ENCODE data around the gene PSKH1. TPM values are rescaled to one million over a fixed set of nuclear protein-coding genes. Genes with fewer than 3 reads are reported as not detected.

Gene PSKH1
- polyA plus RNA-seq, 1 donor (not counting 4 experiments of a cell fraction or from before 2014, with no cell fraction given): 10.7 TPM

- no peaks in the 10 kb centered on the region for H3K27me3 ChIP-seq (ENCODE audit: control insufficient read depth, extremely low read depth, insufficient read depth, low read length)
- no peak overlapping the region for H2AFZ ChIP-seq (ENCODE audit: control insufficient read depth, low read length)
- no peak overlapping the region for H3K9ac ChIP-seq (ENCODE audit: control insufficient read depth, extremely low read depth, insufficient read depth, low read length)
- FAIRE-seq (peak; percentile 78), DNase-seq (ENCODE audit: low read depth, low spot score) (no peak)
- H4K20me1 ChIP-seq (ENCODE audit: control insufficient read depth, extremely low read depth, insufficient read depth, low read length): peaks cover 2% of the 10 kb centered on the region
- H3K36me3 ChIP-seq (ENCODE audit: control insufficient read depth in 2 of 2, extremely low read depth in 1 of 2, insufficient read depth in 2 of 2, low read length in 2 of 2): peaks cover 6 to 8% of the 10 kb centered on the region in 2 experiments
- peaks cover 53% of the 10 kb centered on the region for H3K4me1 ChIP-seq (ENCODE audit: control insufficient read depth, extremely low read depth, insufficient read depth, low read length)
- dilution Hi-C loops (cut with MboI; ENCODE audit: extremely low pct_ligation_motif_present, low sequenced_read_pairs): no loop called here
- H3K4me3 ChIP-seq (ENCODE audit: control insufficient read depth in 2 of 3, extremely low read depth in 1 of 3, insufficient read depth in 2 of 3, low read depth in 1 of 3, low read length in 3 of 3): peak overlapping the region in 1 of 3 experiments; percentile 15
- peak overlapping the region; percentile 48 for H3K27ac ChIP-seq (ENCODE audit: control insufficient read depth, insufficient read depth, low read length)
- TF ChIP-seq CTCF (optimal IDR thresholded peaks at IDR 0.05 in 1 of 3, IDR thresholded peaks at IDR 0.05 in 1 of 3, conservative IDR thresholded peaks at IDR 0.05 in 1 of 3; ENCODE audit: extremely low read depth in 1 of 3, insufficient read depth in 2 of 3, low read length in 3 of 3) (peak; percentile 55 to 66 (median 63)), EZH2 (IDR thresholded peaks at IDR 0.05; ENCODE audit: low read length) (no peak)
- peaks cover 50% of the 10 kb centered on the region for H3K79me2 ChIP-seq (ENCODE audit: control insufficient read depth, insufficient read depth, low read length)
- H3K4me2 ChIP-seq (ENCODE audit: control insufficient read depth, extremely low read depth, insufficient read depth, low read depth, low read length): peak overlapping the region; percentile 86
- peaks cover 4% of the 10 kb centered on the region for H3K9me1 ChIP-seq (ENCODE audit: control insufficient read depth, extremely low read depth, insufficient read depth, low read length)
- no peaks in the 10 kb centered on the region for H3K9me3 ChIP-seq (ENCODE audit: control insufficient read depth, low read depth, low read length)
These were observed 48.6 kb upstream of the PSKH1 start for GRCh38 chr16:67844497-67844896.

GRCh38 chr16:67845291-67846062 lies 47.6 kb upstream of the PSKH1 start:
- H3K27ac ChIP-seq (ENCODE audit: control insufficient read depth, insufficient read depth, low read length): peak overlapping the region; percentile 97
- peak overlapping the region; percentile 92 to 97 (median 97) for H3K4me3 ChIP-seq (ENCODE audit: control insufficient read depth in 2 of 3, extremely low read depth in 1 of 3, insufficient read depth in 2 of 3, low read depth in 1 of 3, low read length in 3 of 3)
- no peak for TF ChIP-seq EZH2 (IDR thresholded peaks at IDR 0.05; ENCODE audit: low read length)
- TF ChIP-seq CTCF (optimal IDR thresholded peaks at IDR 0.05 in 1 of 3, IDR thresholded peaks at IDR 0.05 in 1 of 3, conservative IDR thresholded peaks at IDR 0.05 in 1 of 3; ENCODE audit: extremely low read depth in 1 of 3, insufficient read depth in 2 of 3, low read length in 3 of 3): no peak
- H3K27me3 ChIP-seq (ENCODE audit: control insufficient read depth, extremely low read depth, insufficient read depth, low read length): no peaks in the 10 kb centered on the region
- FAIRE-seq (no peak), DNase-seq (ENCODE audit: low read depth, low spot score) (no peak)
- dilution Hi-C loops (cut with MboI; ENCODE audit: extremely low pct_ligation_motif_present, low sequenced_read_pairs): no loop called here
- H3K36me3 ChIP-seq (ENCODE audit: control insufficient read depth in 2 of 2, extremely low read depth in 1 of 2, insufficient read depth in 2 of 2, low read length in 2 of 2): peaks cover 6 to 8% of the 10 kb centered on the region in 2 experiments
- no peak overlapping the region for H2AFZ ChIP-seq (ENCODE audit: control insufficient read depth, low read length)
- peaks cover 57% of the 10 kb centered on the region for H3K79me2 ChIP-seq (ENCODE audit: control insufficient read depth, insufficient read depth, low read length)
- H3K4me1 ChIP-seq (ENCODE audit: control insufficient read depth, extremely low read depth, insufficient read depth, low read length): peaks cover 53% of the 10 kb centered on the region
- no peaks in the 10 kb centered on the region for H3K9me3 ChIP-seq (ENCODE audit: control insufficient read depth, low read depth, low read length)
- peak overlapping the region; percentile 88 for H3K4me2 ChIP-seq (ENCODE audit: control insufficient read depth, extremely low read depth, insufficient read depth, low read depth, low read length)
- peak overlapping the region; percentile 100 for H3K9ac ChIP-seq (ENCODE audit: control insufficient read depth, extremely low read depth, insufficient read depth, low read length)
- H4K20me1 ChIP-seq (ENCODE audit: control insufficient read depth, extremely low read depth, insufficient read depth, low read length): peaks cover 2% of the 10 kb centered on the region
- H3K9me1 ChIP-seq (ENCODE audit: control insufficient read depth, extremely low read depth, insufficient read depth, low read length): peaks cover 4% of the 10 kb centered on the region

All from keratinocyte (primary cell).